GM12891 (cell line): ENCODE results near the gene YPEL2.
"Not testable (repeated sequence)": the region's sequence is repeated elsewhere in the genome, so short reads cannot be mapped to it uniquely, and the experiment has no call there.

Experiments used
- DNase-seq: peaks from one replicate; pipeline ENCODE4 v3.0.0; 2011; ENCODE audit warnings: low spot score; ENCODE audit not compliant: insufficient read length
- FAIRE-seq: peaks from 2 replicates; lab custom pipeline; 2011; peaks lifted over from hg19 to GRCh38; lab: Jason Lieb, UNC
- PAX5 ChIP-seq: IDR thresholded peaks from 2 replicates; pipeline ENCODE4 v1.6.1; 2011; ENCODE audit warnings: low read length, moderate library complexity, mild to moderate bottlenecking; ENCODE audit not compliant: insufficient read depth, severe bottlenecking
- POLR2A ChIP-seq: IDR thresholded peaks from 2 replicates; pipeline ENCODE4 v1.6.1; 2011; ENCODE audit warnings: low read depth, low read length, control low read depth
- POLR2AphosphoS5 ChIP-seq: IDR thresholded peaks from 2 replicates; pipeline ENCODE4 v1.6.1; 2011; ENCODE audit warnings: low read depth, low read length, control low read depth
- POU2F2 ChIP-seq: IDR thresholded peaks from 2 replicates; pipeline ENCODE4 v1.6.1; 2011; ENCODE audit warnings: low read depth, mild to moderate bottlenecking, control low read depth, low read length, moderate library complexity
- SPI1 ChIP-seq: IDR thresholded peaks from 2 replicates; pipeline ENCODE4 v1.6.1; 2011; ENCODE audit warnings: low read depth, low read length, control low read depth
- TAF1 ChIP-seq: IDR thresholded peaks from 2 replicates; pipeline ENCODE4 v1.6.1; 2011; ENCODE audit warnings: low read depth, low read length, control low read depth

YPEL2 gene

GRCh38 chr17:59400858-59401257 is 69.4 kb downstream of the YPEL2 start:
- DNase-seq (no peak), FAIRE-seq (no peak)
- TF ChIP-seq POLR2A, result no peak
- no peak for TF ChIP-seq TAF1
- TF ChIP-seq POU2F2, result no peak
- no peak for TF ChIP-seq SPI1
- no peak for TF ChIP-seq POLR2AphosphoS5
- TF ChIP-seq PAX5, result no peak

- TF ChIP-seq POLR2AphosphoS5 (no peak), SPI1 (no peak), POU2F2 (no peak), PAX5 (no peak)
- FAIRE-seq (no peak), DNase-seq (no peak)
Observed at GRCh38 chr17:59401274-59401673, 69.8 kb downstream of the YPEL2 start.

GRCh38 chr17:59401725-59402124 is 70.3 kb downstream of the YPEL2 start:
- DNase-seq, result no peak
- TF ChIP-seq SPI1 (no peak), POU2F2 (no peak), POLR2A (no peak), TAF1 (no peak), POLR2AphosphoS5 (no peak), PAX5 (no peak)
- no peak for FAIRE-seq

GRCh38 chr17:59402760-59403159 is 71.3 kb downstream of the YPEL2 start:
- FAIRE-seq (no peak), DNase-seq (no peak)
- no peak for TF ChIP-seq PAX5
- no peak for TF ChIP-seq POLR2A
- TF ChIP-seq SPI1, result no peak
- no peak for TF ChIP-seq POLR2AphosphoS5
- no peak for TF ChIP-seq POU2F2
- TF ChIP-seq TAF1, result no peak

- TF ChIP-seq PAX5 (no peak), TAF1 (no peak), SPI1 (no peak), POU2F2 (no peak), POLR2A (no peak), POLR2AphosphoS5 (no peak)
- FAIRE-seq, result no peak
- DNase-seq, result no peak
Observed at GRCh38 chr17:59404471-59404870, 73.0 kb downstream of the YPEL2 start.

GRCh38 chr17:59405944-59406705 is 74.7 kb downstream of the YPEL2 start:
- TF ChIP-seq TAF1, result no peak
- FAIRE-seq (no peak), DNase-seq (no peak)

- TF ChIP-seq SPI1, result no peak
- no peak for TF ChIP-seq POU2F2
- no peak for TF ChIP-seq POLR2A
- TF ChIP-seq TAF1, result no peak
- TF ChIP-seq PAX5, result no peak
- no peak for TF ChIP-seq POLR2AphosphoS5
- FAIRE-seq, result no peak
- no peak for DNase-seq
Observed at GRCh38 chr17:59406808-59407381, 75.4 kb downstream of the YPEL2 start.

- TF ChIP-seq POLR2A, result no peak
- no peak for TF ChIP-seq POU2F2
- TF ChIP-seq SPI1, result no peak
- no peak for TF ChIP-seq PAX5
- no peak for TF ChIP-seq POLR2AphosphoS5
- TF ChIP-seq TAF1, result no peak
- FAIRE-seq (no peak), DNase-seq (no peak)
Observed at GRCh38 chr17:59409336-59410048, 78.0 kb downstream of the YPEL2 start.

GRCh38 chr17:59410049-59410437 is 78.6 kb downstream of the YPEL2 start:
- TF ChIP-seq POLR2AphosphoS5 (no peak), TAF1 (no peak), PAX5 (no peak), POLR2A (no peak), SPI1 (no peak), POU2F2 (no peak)
- no peak for FAIRE-seq

GRCh38 chr17:59412431-59412830 is 81.0 kb downstream of the YPEL2 start:
- DNase-seq, FAIRE-seq: not testable (repeated sequence)

More at GRCh38 chr17:59410049-59410437, 78.6 kb downstream of the YPEL2 start:
- no peak for DNase-seq
